Ishikawa (cell line): ENCODE results near the gene NACAD.

Experiments
- EGR1 ChIP-seq: IDR thresholded peaks from 2 replicates; pipeline ENCODE4 v1.6.1; 2012
- RAD21 ChIP-seq: IDR thresholded peaks from 2 replicates; pipeline ENCODE4 v1.6.1; 2012; ENCODE audit warnings: low read depth
- REST ChIP-seq: IDR thresholded peaks from 2 replicates; pipeline ENCODE4 v1.6.1; 2012; ENCODE audit warnings: low read depth, mild to moderate bottlenecking
- TEAD4 ChIP-seq: IDR thresholded peaks from 2 replicates; pipeline ENCODE4 v1.6.1; 2012
- USF1 ChIP-seq: IDR thresholded peaks from 2 replicates; pipeline ENCODE4 v1.6.1; 2012
- YY1 ChIP-seq: IDR thresholded peaks from 2 replicates; pipeline ENCODE4 v1.6.1; 2012; ENCODE audit warnings: low read depth
- TF ChIP-seq, protein P1 (sequence below): IDR thresholded peaks from 2 replicates; pipeline ENCODE4 v1.6.1; 2012

DNA sequence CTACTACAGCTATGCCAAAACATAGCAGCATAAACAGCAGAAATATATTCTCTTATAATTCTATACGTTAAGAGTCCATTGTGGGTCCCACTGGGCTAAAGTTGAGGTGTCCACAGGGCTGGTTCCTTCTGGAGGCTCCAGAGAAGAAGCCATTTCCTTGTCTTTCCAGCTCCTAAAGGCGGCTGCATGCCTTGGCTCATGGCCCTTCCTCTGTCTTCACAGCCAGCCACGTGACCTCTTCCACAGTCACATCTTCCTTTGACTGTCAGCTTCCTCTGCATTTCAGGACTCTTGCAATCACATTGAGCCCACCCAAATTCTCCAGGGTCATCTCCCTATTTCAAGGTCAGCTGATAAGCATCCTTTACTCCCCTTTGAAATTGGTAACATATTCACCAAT, 17.2 kb downstream of the NACAD start:
- TF ChIP-seq RAD21 (no peak), EGR1 (no peak), REST (no peak), YY1 (no peak), USF1 (no peak), TEAD4 (no peak)
- TF ChIP-seq, protein P1, sequence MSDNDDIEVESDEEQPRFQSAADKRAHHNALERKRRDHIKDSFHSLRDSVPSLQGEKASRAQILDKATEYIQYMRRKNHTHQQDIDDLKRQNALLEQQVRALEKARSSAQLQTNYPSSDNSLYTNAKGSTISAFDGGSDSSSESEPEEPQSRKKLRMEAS: no peak
